Hematopoietic multipotent progenitor cell (in vitro differentiated cells): Measurements from ENCODE around the gene HSP90B1. TPM values are rescaled to one million over a fixed set of nuclear protein-coding genes. Genes with fewer than 3 reads are reported as not detected.

ENCODE experiments used
- DNase-seq, 3 donors: peaks; one replicate each; pipeline ENCODE4 v3.0.0-alpha.2; 2011 to 2015; ENCODE audit warnings: low read depth in 2 of 3, low spot score in 2 of 3
- total RNA-seq: library from RNA; depleted of rRNA; stranded (reverse); fragments of >200 nt; gene quantifications from one replicate; pipeline ENCODE4 v1.2.3, GENCODE V29; 2012

Gene HSP90B1
- total RNA-seq, 1 donor = 87.8 TPM

GRCh38 chr12:103929046-103929783 lies 995 bp upstream of the HSP90B1 start:
- DNase-seq = peak in 2 of 3 donors; percentile 90 to 94

DNA sequence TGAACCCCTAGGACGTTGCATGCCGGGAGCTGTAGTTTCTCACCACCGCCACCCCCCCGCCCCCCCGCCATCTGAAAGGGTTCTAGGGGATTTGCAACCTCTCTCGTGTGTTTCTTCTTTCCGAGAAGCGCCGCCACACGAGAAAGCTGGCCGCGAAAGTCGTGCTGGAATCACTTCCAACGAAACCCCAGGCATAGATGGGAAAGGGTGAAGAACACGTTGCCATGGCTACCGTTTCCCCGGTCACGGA lies 501 bp upstream of the HSP90B1 start:
- DNase-seq = no peak

DNA sequence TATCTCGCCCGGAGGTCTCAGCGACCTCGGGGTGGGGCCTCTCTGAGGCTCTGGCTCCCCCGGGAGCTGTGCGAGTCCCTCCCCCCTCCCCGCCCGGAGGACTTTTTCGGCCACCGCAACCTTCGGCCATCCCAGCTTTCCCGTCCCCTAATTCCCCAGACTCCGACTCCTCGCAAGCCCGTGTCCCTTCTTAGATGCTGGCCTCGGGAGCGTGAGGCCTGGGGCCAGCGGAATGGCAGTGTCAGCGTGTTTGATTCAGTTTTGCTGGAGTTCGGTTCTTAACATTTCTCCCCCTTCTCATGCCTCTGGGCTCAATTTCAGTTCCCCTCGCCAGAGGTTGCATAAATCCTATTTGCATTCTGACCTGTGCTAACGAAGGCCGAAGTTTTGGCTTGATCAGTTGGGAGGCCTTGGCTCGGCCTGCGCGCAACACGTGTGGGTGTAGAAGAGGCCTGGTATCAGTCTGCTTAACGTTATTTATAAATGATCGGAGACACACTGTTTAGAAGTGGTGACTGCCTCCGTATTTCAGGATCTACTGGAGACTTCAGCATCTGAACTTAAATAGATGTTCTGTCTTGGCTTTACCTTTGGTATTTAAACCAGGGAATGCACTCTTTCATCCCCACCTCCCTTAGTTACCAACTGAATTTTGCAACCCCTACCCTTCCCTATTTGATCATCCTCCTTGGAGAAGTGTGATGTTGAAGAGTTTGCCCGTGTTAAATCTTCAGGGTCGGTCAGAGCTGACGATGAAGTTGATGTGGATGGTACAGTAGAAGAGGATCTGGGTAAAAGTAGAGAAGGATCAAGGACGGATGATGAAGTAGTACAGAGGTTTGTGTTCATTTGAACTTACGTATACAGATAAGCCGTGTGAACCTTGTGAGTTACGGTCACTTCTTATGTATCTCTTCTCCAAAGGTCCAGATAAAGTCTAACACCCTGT lies 851 bp downstream of the HSP90B1 start:
- DNase-seq = peak in 1 of 3 donors; percentile 16

- no peak for DNase-seq
Observed at GRCh38 chr12:103933237-103933636, 3.0 kb downstream of the HSP90B1 start.

DNA sequence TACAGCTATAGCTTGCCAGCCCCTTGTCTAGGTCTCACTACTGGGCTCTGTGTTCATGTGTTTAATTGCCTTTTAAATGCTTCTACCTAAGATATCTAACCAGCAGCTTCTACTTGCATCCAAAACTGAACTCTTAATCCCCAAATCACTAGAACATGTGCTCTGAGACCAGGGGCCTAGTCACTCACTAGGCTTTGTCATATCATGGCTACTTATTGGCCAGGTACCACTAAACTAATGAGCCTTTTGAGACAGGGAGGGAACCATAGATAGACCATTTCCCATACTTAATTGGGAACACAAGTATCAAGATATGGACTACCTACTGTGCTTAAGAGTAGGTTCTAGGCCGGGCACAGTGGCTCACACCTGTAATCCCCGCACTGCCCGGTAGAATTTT lies 6.5 kb downstream of the HSP90B1 start:
- DNase-seq = no peak

GRCh38 chr12:103944964-103945363 lies 14.8 kb downstream of the HSP90B1 start:
- DNase-seq = no peak

- DNase-seq = no peak
Observed at GRCh38 chr12:103947871-103948555, 17.8 kb downstream of the HSP90B1 start.

GRCh38 chr12:103948746-103949406 lies 18.7 kb downstream of the HSP90B1 start:
- DNase-seq = no peak

DNA sequence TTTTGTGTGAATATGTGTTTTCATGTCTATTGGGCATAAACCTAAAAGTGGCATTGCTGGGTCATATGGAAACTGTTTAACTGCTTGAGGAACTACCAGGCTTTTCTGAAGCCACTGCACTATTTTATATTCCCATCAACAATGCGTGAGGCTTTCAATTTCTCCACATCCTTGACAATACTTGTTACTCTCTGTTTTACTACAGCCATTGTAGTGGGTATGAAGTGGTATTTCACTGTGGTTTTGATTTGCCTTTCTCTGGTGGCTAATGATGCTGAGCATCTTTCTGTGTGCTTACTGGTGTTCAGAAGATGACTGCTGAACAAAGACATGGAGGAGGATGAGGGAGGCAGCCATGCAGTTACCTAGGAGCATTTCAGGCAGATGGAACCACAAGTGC lies 22.3 kb downstream of the HSP90B1 start:
- no peak for DNase-seq

DNA sequence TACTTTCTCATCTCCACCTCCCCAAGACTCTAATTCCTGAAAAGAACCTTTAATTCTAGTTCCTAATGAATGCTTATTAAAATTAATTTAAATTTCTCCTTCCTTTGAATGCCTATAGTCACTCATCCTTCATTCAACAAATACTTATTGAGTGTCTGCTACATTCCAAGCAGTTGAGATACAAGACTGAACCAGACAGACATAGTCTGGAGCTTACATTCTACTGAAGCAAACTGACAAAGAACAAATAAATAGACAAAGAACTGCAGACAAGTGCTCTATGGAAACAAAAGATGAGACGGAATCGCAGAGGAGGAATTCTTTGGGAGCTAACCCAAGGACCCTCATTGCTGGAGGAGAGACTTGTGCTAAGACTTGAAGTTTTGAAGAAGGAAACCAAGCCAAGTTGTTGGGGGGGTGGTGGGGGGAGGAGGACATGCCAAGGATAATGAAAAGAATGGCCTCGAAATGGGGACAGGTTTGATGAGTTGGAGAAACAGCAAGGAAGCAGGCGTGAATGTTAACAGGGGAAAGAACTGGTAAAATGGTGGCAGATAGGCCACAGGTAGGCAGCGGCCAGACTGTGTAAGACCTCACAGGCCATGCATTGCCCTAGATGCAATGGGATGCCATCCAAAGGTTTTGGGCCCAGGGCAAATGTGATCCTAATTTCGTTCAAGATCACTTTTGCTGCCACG lies 25.8 kb downstream of the HSP90B1 start:
- no peak for DNase-seq

DNA sequence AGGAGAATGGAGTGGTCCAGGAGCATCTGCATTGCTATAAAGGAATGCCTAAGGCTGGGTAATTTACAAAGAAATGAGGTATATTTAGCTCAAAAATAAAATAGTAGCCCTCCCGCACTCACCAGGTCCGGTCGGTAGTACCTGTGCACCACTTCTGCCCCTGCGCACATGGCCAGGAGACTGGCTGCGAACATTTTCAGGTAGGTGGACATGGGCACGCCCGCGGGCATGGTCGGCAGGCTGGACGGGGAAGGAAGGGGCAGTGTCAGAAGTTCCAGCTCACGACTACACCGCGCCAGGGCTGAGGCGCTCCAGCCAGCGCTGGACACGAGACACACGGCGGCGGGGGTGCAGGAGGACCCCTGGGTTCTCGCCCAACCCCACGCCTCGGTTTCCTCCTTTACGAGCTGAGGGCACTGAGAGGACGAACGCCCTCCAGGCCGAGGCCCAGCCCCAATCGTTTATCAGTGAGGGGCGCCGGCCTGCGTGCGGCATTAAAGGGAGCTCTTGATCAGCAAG lies 26.4 kb downstream of the HSP90B1 start:
- DNase-seq = no peak

DNA sequence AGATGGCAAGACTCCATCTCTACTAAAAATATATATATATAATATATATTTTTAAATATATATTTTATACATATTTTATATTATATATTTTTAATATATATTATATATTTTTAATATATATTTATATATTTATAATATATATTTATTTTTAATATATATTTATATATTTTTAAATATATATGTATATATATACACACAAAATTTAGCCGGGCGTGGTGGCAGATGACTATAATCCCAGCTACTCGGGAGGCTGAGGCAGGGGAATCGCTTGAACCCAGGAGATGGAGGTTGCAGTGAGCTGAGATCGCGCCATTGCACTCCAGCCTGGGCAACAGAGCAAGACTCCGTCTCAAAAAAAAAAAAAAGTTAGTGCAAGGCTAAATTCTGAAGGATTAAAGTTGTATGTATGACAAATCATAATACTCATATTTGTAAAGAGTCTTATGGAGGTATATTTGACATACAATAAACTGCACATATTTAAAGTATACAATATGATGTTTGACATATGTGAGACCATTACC lies 27.7 kb downstream of the HSP90B1 start:
- no peak for DNase-seq

DNA sequence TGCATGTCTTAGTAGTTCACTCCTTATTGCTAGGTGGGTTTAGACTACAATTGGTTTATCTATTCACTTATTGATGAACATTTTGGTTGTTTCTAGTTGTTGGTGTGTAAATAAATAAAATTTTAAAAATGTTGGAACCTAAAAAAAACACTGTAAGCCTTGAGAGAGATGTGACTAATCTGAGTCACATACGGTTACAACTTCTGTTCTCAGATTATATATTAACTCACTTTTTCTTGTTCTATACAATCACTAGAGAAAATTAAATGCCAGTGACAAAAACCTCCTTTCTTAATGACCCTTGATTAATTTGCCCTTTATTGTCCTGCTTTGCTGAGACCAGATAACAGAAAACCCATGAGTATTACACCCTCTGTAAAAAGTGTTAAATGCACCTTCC lies 28.4 kb downstream of the HSP90B1 start:
- DNase-seq = no peak

DNA sequence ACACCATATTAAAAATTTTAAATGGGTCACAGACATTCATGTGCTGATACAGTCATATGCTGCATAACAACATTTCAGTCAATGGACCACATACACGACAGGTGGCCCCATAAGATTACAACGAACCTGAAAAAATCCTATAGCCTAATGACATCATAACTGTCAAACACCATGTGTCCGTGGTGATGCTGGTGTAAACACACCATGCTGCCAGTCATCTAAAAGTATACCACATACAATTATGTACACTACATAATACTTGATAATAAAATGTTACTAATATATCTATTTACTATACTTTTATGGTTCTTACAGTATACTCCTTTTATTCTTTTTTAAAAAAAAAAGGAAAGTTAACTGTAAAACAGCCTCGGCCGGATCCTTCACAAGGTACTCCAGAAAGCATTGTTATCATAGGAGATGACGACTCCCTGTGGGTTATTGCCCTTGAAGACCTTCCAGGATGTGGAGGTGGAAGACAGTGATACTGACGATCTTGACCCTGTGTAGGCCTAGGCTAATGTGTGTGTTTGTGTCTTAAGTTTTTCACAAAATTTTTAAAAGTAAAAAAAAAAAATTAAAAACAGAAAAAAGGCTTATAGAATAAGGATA lies 30.5 kb downstream of the HSP90B1 start:
- DNase-seq = peak in 1 of 3 donors; percentile 32

DNA sequence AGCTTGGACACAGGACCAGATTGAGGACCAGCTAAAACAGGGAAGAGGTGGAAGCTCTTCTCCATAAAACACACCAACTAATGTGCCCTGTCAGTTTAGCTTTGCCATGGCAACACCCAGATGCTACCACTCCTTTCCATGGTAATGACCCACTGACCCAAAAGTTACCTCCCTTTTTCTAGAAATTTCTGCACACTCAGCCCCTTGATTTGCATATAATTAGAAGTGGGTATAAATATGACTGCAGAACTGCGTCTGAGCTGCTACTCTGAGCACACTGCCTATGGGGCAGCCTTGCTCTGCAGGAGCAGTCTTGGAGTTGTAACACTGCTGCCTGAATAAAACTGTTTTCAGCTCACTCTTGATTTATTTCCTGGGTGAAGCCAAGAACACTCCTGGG lies 32.3 kb downstream of the HSP90B1 start:
- DNase-seq = no peak

GRCh38 chr12:103964805-103965204 lies 34.6 kb downstream of the HSP90B1 start:
- no peak for DNase-seq

- no peak for DNase-seq
Observed at GRCh38 chr12:103965255-103965589, 35.0 kb downstream of the HSP90B1 start.

DNA sequence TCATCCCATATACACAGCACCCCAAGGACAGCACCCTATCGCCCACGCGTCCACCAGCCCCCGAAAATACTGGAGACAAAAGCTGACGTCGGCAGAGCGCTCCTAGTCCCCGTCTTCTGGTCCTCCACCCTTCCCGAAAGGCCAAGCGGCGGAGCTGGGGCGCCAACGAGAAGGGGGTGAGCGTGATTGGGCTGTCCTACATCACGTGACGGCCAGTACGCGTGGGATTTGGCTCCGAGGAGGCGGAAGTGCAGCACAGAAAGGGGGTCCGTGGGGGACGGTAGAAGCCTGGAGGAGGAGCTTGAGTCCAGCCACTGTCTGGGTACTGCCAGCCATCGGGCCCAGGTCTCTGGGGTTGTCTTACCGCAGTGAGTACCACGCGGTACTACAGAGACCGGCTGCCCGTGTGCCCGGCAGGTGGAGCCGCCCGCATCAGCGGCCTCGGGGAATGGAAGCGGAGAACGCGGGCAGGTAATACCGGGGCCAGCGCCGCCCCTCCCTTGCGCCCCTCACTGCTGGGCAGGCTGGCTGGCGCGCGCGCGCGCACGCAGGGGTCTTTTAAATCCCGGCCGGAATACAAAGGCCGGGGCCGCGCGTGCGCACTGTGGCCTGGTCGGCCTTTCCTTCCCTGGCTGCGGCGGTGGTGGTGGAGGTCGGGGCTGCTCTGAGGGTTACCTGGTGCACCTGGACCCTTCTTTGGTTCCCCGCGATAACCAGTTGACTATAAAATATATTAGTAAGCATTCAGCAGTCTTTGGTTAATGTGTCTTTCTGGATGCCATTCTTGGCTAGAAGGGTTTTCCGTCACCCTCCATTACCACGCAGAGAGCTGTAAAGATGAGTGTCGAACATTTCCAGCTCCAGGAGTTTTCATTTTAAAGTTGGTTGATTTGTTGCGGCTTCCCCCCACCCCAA lies 35.6 kb downstream of the HSP90B1 start, which contains the start of gene TDG:
TSS of gene TDG (plus strand) at position 283 of the 915 bp plus-strand sequence. CDS start at position 449, 166 bp downstream.
- peak; percentile 82 to 100 (median 99) for DNase-seq
